NCI-H1092 (cell line): ENCODE results near the gene NKAIN2.
"Not testable (repeated sequence)": the region's sequence is repeated elsewhere in the genome, so short reads cannot be mapped to it uniquely, and the experiment has no call there.

ENCODE experiments used
- DNase-seq: peaks from one replicate; lab custom pipeline; 2025; lab: John Stamatoyannopoulos, UW

Gene NKAIN2

GRCh38 chr6:124330197-124330596 is 526.5 kb downstream of the NKAIN2 start:
- no peak for DNase-seq

- no peak for DNase-seq
These were observed 530.7 kb downstream of the NKAIN2 start for GRCh38 chr6:124334359-124334758.

GRCh38 chr6:124339610-124340334 is 536.1 kb downstream of the NKAIN2 start:
- DNase-seq, result no peak

- DNase-seq, result not testable (repeated sequence)
These were observed 544.7 kb downstream of the NKAIN2 start for GRCh38 chr6:124348339-124348738.

GRCh38 chr6:124355146-124355545 is 551.5 kb downstream of the NKAIN2 start:
- DNase-seq, result no peak

GRCh38 chr6:124356276-124356810 is 552.7 kb downstream of the NKAIN2 start:
- DNase-seq, result no peak

- no peak for DNase-seq
These were observed 553.1 kb downstream of the NKAIN2 start for GRCh38 chr6:124356811-124357210.

- DNase-seq, result no peak
These were observed 564.5 kb downstream of the NKAIN2 start for GRCh38 chr6:124368131-124368530.

GRCh38 chr6:124371974-124372475 is 568.4 kb downstream of the NKAIN2 start:
- DNase-seq, result no peak

GRCh38 chr6:124373386-124373785 is 569.7 kb downstream of the NKAIN2 start:
- DNase-seq, result no peak

- DNase-seq, result no peak
These were observed 585.5 kb downstream of the NKAIN2 start for GRCh38 chr6:124389127-124389526.

- DNase-seq, result no peak
These were observed 589.9 kb downstream of the NKAIN2 start for GRCh38 chr6:124393536-124393935.

GRCh38 chr6:124396361-124396760 is 592.7 kb downstream of the NKAIN2 start:
- no peak for DNase-seq

- no peak for DNase-seq
These were observed 596.8 kb downstream of the NKAIN2 start for GRCh38 chr6:124400261-124400999.

GRCh38 chr6:124410425-124410824 is 606.8 kb downstream of the NKAIN2 start:
- DNase-seq, result not testable (repeated sequence)

- not testable (repeated sequence) for DNase-seq
These were observed 609.0 kb downstream of the NKAIN2 start for GRCh38 chr6:124412657-124413056.

- DNase-seq, result no peak
These were observed 616.6 kb downstream of the NKAIN2 start for GRCh38 chr6:124420116-124420840.

GRCh38 chr6:124423621-124424020 is 620.0 kb downstream of the NKAIN2 start:
- DNase-seq, result no peak

GRCh38 chr6:124430740-124431318 is 627.2 kb downstream of the NKAIN2 start:
- no peak for DNase-seq

- no peak for DNase-seq
These were observed 629.0 kb downstream of the NKAIN2 start for GRCh38 chr6:124432620-124433019.

GRCh38 chr6:124433387-124434160 is 629.9 kb downstream of the NKAIN2 start:
- peak; percentile 11 for DNase-seq
